Spleen (tissue), 11 donors: Measurements from ENCODE around the gene GUCY2C. TPM values are rescaled to one million over a fixed set of nuclear protein-coding genes. Genes with fewer than 3 reads are reported as not detected.
A peak's percentile ranks its signal among the peaks of the same experiment; 100 is the strongest.

Experiments used
- DNase-seq: peaks from one replicate; pipeline ENCODE4 v3.0.0-alpha.2; 2020
- H3K27ac ChIP-seq, 8 donors: fragments of 200-600 bp; sonication (generic) in 7 of 8; 1 replicate in 4 of 8; 2 replicates in 4 of 8; pipeline versions ENCODE4 v1.5.0 to v1.8.0; 2016 to 2021; ENCODE audit warnings: inconsistent platforms in 4 of 8, mild to moderate bottlenecking in 4 of 8, moderate library complexity in 1 of 8
- H3K27me3 ChIP-seq, 7 donors: fragments of 200-600 bp; sonication (generic) in 6 of 7; replicated peaks in 1 of 7; 1 replicate in 4 of 7; 2 replicates in 3 of 7; pipeline versions ENCODE4 v1.5.0 to v1.8.0; 2016 to 2021; ENCODE audit warnings: inconsistent platforms in 3 of 7, mild to moderate bottlenecking in 1 of 7
- H3K36me3 ChIP-seq, 6 donors: fragments of 200-600 bp; sonication (generic) in 5 of 6; 1 replicate in 4 of 6; 2 replicates in 2 of 6; pipeline versions ENCODE4 v1.5.0 to v1.8.0; 2016 to 2021; ENCODE audit warnings: inconsistent platforms in 2 of 6
- H3K4me1 ChIP-seq, 6 donors: fragments of 200-600 bp; sonication (generic) in 5 of 6; 1 replicate in 3 of 6; 2 replicates in 3 of 6; pipeline versions ENCODE4 v1.5.0 to v1.8.0; 2016 to 2021; ENCODE audit warnings: inconsistent platforms in 3 of 6
- H3K4me3 ChIP-seq, 8 donors: fragments of 200-600 bp; sonication (generic) in 7 of 8; 1 replicate in 4 of 8; 2 replicates in 4 of 8; pipeline versions ENCODE4 v1.5.0 to v1.8.0; 2016 to 2021; ENCODE audit warnings: inconsistent platforms in 4 of 8, mild to moderate bottlenecking in 4 of 8, moderate library complexity in 2 of 8
- H3K9me3 ChIP-seq, 8 donors: fragments of 200-600 bp; sonication (generic) in 7 of 8; 1 replicate in 4 of 8; 2 replicates in 4 of 8; pipeline versions ENCODE4 v1.5.0 to v1.8.0; 2016 to 2021; ENCODE audit warnings: inconsistent platforms in 4 of 8
- POLR2A ChIP-seq, 3 donors: fragments of 450-650 bp; IDR thresholded peaks; one replicate each; pipeline ENCODE4 v1.5.1; 2017; ENCODE audit warnings: antibody characterized with exemption in 3 of 3, mild to moderate bottlenecking in 1 of 3
- POLR2AphosphoS5 ChIP-seq, 3 donors: sonication (generic); formaldehyde crosslinking; IDR thresholded peaks; one replicate each; pipeline ENCODE4 v1.5.1; 2017; ENCODE audit warnings: antibody characterized with exemption in 3 of 3
- WGBS, 5 donors: extraction: QIAGEN DNeasy Blood & Tissue Kit in 3 of 5; methylation state at CpG; one replicate each; pipeline versions ENCODE4 v1.1.5 to v1.1.7; 2013 to 2018; 5-methylcytosine and 5-hydroxymethylcytosine counted together
- intact Hi-C: fragments of 100-400 bp; cut with DNase I; formaldehyde crosslinking; loops from one replicate; pipeline ENCODE4 v1.15.0; 2023; ENCODE audit warnings: low total_unique reads
- polyA plus RNA-seq, 3 donors: library from polyadenylated mRNA; stranded (reverse); fragments of 200-250 nt; gene quantifications; one replicate each; pipeline ENCODE4 v1.2.1, GENCODE V29; 2013
- total RNA-seq, 7 donors: library from RNA; depleted of rRNA in 3 of 7; stranded (reverse); fragments of >200 nt in 3 of 7; fragmentation: NEBNext Ultra II Directional in 4 of 7; extraction: Animal tissue kit (Norgen Biotek cat#: 25700) in 4 of 7; gene quantifications; one replicate each; pipeline versions ENCODE4 v1.1.0 to v1.2.1, GENCODE V29; 2016 to 2021
- TF ChIP-seq, protein P1 (sequence below), 11 experiments: fragments of 200-600 bp in 7 of 11; fragments of 450-650 bp in 4 of 11; sonication (generic) in 4 of 11; IDR thresholded peaks in 8 of 11; conservative IDR thresholded peaks in 3 of 11; 1 replicate in 7 of 11; 2 replicates in 4 of 11; pipeline versions ENCODE4 v1.4.0 to v1.8.0; 2016 to 2021; ENCODE audit warnings: antibody characterized with exemption in 11 of 11, inconsistent platforms in 4 of 11, mild to moderate bottlenecking in 1 of 11
- donor health status: healthy with polysubstance abuse.
- donor health status: DM: no; HTN: no; CAD: no; lungs with moderate emphysema.
- donor health status: DM: no; HTN: no; CAD: no.
- donor health status: Bipolar disorder and iron deficiency.
- donor health status: healthy.
- donor health status: DM: no; HTN: no; CAD: no.
- donor health status: DM: yes; HTN: yes; CAD: no.

The GUCY2C gene
- total and polyA plus RNA-seq, 10 donors, result 0.19 to 0.35 (median 0.26) TPM; not detected in 7

DNA sequence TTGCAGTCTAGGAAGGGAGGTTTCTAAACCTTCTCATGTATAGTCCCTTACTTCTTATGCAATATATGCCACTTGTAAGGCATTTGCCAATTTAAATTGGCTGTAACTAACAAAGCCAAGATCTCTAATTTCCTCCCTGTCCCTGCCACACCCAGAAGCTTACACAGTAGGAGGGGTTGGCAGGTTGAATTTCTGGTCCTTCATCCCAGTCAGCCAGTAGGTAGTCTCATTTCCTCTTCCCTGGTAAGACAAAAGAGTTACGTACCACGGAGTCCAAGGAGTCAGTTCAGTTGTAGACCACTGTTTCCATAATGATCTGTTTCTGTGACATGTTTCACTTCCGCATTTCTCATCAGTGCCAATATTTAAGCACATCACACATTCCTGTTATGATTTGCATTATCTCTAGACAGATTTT lies 81.7 kb downstream of the GUCY2C start:
- Histone ChIP-seq H3K36me3 (no peaks in the 10 kb centered on the region), H3K27ac (peak overlapping the region in 6 of 8 donors; percentile 39 to 79 (median 68)), H3K27me3 (no peaks in the 10 kb centered on the region), H3K4me3 (peak overlapping the region in 1 of 8 donors; percentile 12), H3K9me3 (peaks cover 0 to 23% (median 17%) of the 10 kb centered on the region in 8 donors), H3K4me1 (peaks cover 0 to 50% (median 24%) of the 10 kb centered on the region in 6 donors)
- TF ChIP-seq POLR2AphosphoS5 (IDR thresholded peaks at IDR 0.05), result no peak
- no peak for TF ChIP-seq POLR2A (IDR thresholded peaks at IDR 0.05)
- TF ChIP-seq, protein P1, sequence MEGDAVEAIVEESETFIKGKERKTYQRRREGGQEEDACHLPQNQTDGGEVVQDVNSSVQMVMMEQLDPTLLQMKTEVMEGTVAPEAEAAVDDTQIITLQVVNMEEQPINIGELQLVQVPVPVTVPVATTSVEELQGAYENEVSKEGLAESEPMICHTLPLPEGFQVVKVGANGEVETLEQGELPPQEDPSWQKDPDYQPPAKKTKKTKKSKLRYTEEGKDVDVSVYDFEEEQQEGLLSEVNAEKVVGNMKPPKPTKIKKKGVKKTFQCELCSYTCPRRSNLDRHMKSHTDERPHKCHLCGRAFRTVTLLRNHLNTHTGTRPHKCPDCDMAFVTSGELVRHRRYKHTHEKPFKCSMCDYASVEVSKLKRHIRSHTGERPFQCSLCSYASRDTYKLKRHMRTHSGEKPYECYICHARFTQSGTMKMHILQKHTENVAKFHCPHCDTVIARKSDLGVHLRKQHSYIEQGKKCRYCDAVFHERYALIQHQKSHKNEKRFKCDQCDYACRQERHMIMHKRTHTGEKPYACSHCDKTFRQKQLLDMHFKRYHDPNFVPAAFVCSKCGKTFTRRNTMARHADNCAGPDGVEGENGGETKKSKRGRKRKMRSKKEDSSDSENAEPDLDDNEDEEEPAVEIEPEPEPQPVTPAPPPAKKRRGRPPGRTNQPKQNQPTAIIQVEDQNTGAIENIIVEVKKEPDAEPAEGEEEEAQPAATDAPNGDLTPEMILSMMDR (IDR thresholded peaks at IDR 0.05 in 8 of 11, conservative IDR thresholded peaks at IDR 0.05 in 3 of 11), result no peak
- intact Hi-C loops, result no loop called here
- no peak for DNase-seq
- 33 to 45% (median 38%) methylated on average over 3 of the region's 3 CpGs for WGBS, 5 donors

DNA sequence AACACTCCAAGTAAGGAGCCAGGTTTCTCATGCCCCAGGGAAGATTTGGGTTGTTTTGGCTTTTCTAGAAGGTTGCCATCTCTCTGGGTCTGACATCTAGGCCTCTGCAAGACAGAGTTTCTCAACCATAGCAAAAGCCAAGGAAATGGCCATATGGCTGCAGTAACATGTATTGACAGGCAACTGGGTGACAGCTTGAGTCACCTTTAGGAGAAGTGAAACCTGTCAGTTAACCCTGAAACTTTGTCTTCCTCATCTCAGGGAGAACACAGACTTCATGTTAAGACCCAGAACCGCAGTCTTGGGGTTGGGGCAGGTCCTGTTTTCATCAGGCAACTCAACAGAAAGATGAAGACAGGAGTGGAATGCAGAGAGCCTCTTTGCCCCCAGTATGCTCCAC lies 82.7 kb downstream of the GUCY2C start:
- intact Hi-C loops, result no loop called here

DNA sequence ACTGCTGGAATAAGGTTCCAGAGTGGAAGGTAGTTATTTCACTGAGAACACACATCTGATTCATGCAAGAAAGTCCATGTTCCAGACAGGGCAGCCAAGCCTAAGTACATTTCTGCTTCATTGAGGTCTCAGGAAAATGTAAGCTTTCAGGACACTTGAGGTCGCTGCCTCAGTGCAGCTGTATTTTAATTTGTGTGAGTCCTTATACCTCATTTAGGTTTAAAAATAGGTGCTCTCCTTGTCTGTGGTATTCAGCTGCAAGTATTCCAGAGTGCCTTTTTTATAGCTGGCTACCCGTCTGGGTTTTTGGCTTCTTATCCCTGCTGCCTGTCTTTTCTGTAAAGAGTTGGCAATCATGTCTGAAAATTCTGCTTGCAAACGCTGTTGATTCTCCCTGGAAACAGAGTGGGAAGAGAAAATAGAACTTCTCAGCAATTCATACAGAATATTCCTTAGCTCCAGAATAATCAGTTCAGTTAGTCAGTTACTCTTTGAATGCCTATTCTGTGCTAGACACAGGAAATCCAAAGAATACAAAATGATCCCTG lies 83.4 kb downstream of the GUCY2C start:
- Histone ChIP-seq H3K4me3 (no peak overlapping the region), H3K36me3 (no peaks in the 10 kb centered on the region), H3K27ac (peak overlapping the region in 5 of 8 donors; percentile 66 to 79 (median 69)), H3K9me3 (peaks cover 0 to 36% (median 28%) of the 10 kb centered on the region in 8 donors), H3K27me3 (no peaks in the 10 kb centered on the region), H3K4me1 (peaks cover 0 to 38% (median 23%) of the 10 kb centered on the region in 6 donors)
- 65 to 79% (median 74%) methylated on average over 3 of the region's 3 CpGs for WGBS, 5 donors
- TF ChIP-seq, protein P1 (IDR thresholded peaks at IDR 0.05 in 8 of 11, conservative IDR thresholded peaks at IDR 0.05 in 3 of 11), result no peak
- no peak for TF ChIP-seq POLR2AphosphoS5 (IDR thresholded peaks at IDR 0.05)
- TF ChIP-seq POLR2A (IDR thresholded peaks at IDR 0.05), result no peak
- no peak for DNase-seq
- intact Hi-C loops, result no loop called here

More for the DNA sequence above, 82.7 kb downstream of the GUCY2C start:
- Histone ChIP-seq H3K27me3 (no peaks in the 10 kb centered on the region), H3K4me1 (peaks cover 0 to 41% (median 23%) of the 10 kb centered on the region in 6 donors), H3K9me3 (peaks cover 0 to 29% (median 21%) of the 10 kb centered on the region in 8 donors), H3K36me3 (no peaks in the 10 kb centered on the region), H3K4me3 (peak overlapping the region in 1 of 8 donors; percentile 12), H3K27ac (peak overlapping the region in 6 of 8 donors; percentile 39 to 79 (median 68))
- no peak for DNase-seq
- peak in 1 of 3 donors; percentile 58 for TF ChIP-seq POLR2AphosphoS5 (IDR thresholded peaks at IDR 0.05)
- TF ChIP-seq POLR2A (IDR thresholded peaks at IDR 0.05), result no peak
- WGBS, 5 donors, result 35 to 69% (median 40%) methylated on average over 1 of the region's 1 CpG

DNA sequence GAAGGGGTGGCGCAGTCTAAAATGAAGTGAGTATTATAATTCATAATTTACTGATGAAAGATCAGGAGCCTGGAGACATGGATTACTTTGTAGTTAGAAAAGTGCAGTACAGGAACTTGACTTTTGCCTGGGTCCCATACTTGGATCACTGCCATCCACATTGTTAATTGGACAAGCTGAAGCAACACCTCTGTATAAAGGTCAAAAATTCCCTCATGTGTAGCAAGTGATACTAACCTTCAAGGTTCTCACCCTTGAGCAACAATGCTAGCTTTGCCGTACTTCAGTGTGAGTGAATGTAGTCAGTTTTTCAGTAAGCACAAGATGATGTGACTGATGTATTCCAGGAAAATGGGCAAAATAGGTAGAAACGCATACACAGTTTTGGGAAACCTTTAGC lies 84.1 kb downstream of the GUCY2C start:
- no peak for TF ChIP-seq POLR2AphosphoS5 (IDR thresholded peaks at IDR 0.05)
- DNase-seq, result no peak
- Histone ChIP-seq H3K4me1 (peaks cover 0 to 38% (median 23%) of the 10 kb centered on the region in 6 donors), H3K27ac (no peak overlapping the region), H3K36me3 (no peaks in the 10 kb centered on the region), H3K4me3 (no peak overlapping the region), H3K9me3 (peaks cover 0 to 44% (median 35%) of the 10 kb centered on the region in 8 donors), H3K27me3 (no peaks in the 10 kb centered on the region)
- intact Hi-C loops, result no loop called here
- WGBS, 5 donors, result 90 to 94% (median 94%) methylated on average over 3 of the region's 3 CpGs

DNA sequence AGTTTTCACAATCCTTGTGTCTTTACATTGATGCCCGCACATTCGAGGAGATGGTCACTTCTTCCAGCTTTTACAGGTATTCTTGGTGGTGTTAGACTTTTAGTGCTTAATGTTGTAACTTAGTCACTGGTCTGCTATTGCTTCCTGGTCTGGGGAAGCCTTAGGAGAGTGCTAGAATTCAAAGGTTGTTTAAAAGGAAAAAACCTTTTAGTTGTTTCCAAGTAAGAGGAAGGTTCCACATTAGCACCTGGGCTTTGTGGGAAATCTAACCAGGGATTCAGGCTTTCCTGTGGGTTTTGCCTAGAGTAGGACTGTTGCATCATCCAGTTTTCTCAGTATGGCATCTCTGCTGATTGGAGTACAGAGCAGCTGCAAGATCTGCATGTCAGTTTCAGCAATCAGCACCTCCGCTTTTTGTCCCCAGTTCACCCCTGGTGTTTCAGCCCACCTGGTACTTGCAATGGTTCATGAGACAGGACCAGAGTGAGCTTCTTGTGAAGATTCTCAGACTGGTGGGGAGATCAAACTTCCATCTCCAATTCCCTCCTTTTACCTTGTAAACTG lies 84.7 kb downstream of the GUCY2C start:
- Histone ChIP-seq H3K4me1 (peaks cover 0 to 38% (median 23%) of the 10 kb centered on the region in 6 donors), H3K9me3 (peaks cover 0 to 49% (median 41%) of the 10 kb centered on the region in 8 donors), H3K27ac (no peak overlapping the region), H3K27me3 (no peaks in the 10 kb centered on the region), H3K36me3 (no peaks in the 10 kb centered on the region), H3K4me3 (no peak overlapping the region)
- TF ChIP-seq POLR2A (IDR thresholded peaks at IDR 0.05), result no peak
- no peak for DNase-seq
- intact Hi-C loops, result no loop called here
- 83 to 93% (median 91%) methylated on average over 3 of the region's 3 CpGs for WGBS, 5 donors
